SK-N-SH (cell line): ENCODE data around the gene RNLS. TPM values are rescaled to one million over a fixed set of nuclear protein-coding genes. Genes with fewer than 3 reads are reported as not detected.

Experiments
- CTCF ChIA-PET: fragments of 300-600, 350-600 bp; formaldehyde crosslinking; extraction: SDS; loops from one replicate; lab custom pipeline; 2021; lab: Yijun Ruan, JAX
- POLR2A ChIA-PET: fragments of 350-600 bp; sonication (Branson Sonifier 250); formaldehyde crosslinking; extraction: SDS; loops from one replicate; lab custom pipeline; 2020; ENCODE audit warnings: antibody characterized with exemption, inconsistent platforms; lab: Yijun Ruan, JAX
- DNase-seq: peaks from one replicate; pipeline ENCODE4 v3.0.0; 2012
- H2AFZ ChIP-seq: fragments of 200-600 bp; sonication (generic); 2 replicates; pipeline ENCODE4 v1.8.1; 2016; ENCODE audit warnings: antibody characterized with exemption, mild to moderate bottlenecking, low read depth
- H3F3A ChIP-seq: fragments of 200-600 bp; sonication (generic); replicated peaks from 2 replicates; pipeline ENCODE3; 2016; ENCODE audit warnings: antibody characterized with exemption, mild to moderate bottlenecking; ENCODE audit not compliant: insufficient read depth
- H3K27ac ChIP-seq, 2 experiments: fragments of 200-500 bp in 1 of 2; fragments of 200-600 bp in 1 of 2; sonication (Bioruptor generic) in 1 of 2; sonication (generic), shearing (Covaris generic) in 1 of 2; 2 replicates each; pipeline versions ENCODE4 v1.5.1 to v1.6.1; 2014 to 2016; ENCODE audit warnings: low read depth in 2 of 2, inconsistent platforms in 1 of 2, low read length in 1 of 2, mild to moderate bottlenecking in 1 of 2, mixed read lengths in 1 of 2
- H3K27me3 ChIP-seq: fragments of 200-600 bp; sonication (generic), shearing (Covaris generic); 2 replicates; pipeline ENCODE4 v1.6.1; 2016; ENCODE audit warnings: mixed run types; ENCODE audit not compliant: insufficient read depth
- H3K36me3 ChIP-seq, 2 experiments: fragments of 200-500 bp in 1 of 2; fragments of 200-600 bp in 1 of 2; sonication (Bioruptor generic) in 1 of 2; sonication (generic) in 1 of 2; replicated peaks in 1 of 2; 2 replicates each; pipeline versions ENCODE3 to v1.5.1; 2014 to 2016; ENCODE audit warnings: low read length in 1 of 2, mild to moderate bottlenecking in 1 of 2; ENCODE audit not compliant: insufficient read depth in 2 of 2, control insufficient read depth in 1 of 2
- H3K4me1 ChIP-seq, 2 experiments: fragments of 200-500 bp in 1 of 2; fragments of 200-600 bp in 1 of 2; sonication (Bioruptor generic) in 1 of 2; sonication (generic), shearing (Covaris generic) in 1 of 2; 2 replicates each; pipeline versions ENCODE4 v1.5.1 to v1.6.1; 2014 to 2016; ENCODE audit warnings: low read depth in 1 of 2, low read length in 1 of 2, mixed run types in 1 of 2; ENCODE audit not compliant: insufficient read depth in 2 of 2, control insufficient read depth in 1 of 2
- H3K4me2 ChIP-seq: fragments of 200-600 bp; sonication (generic), shearing (Covaris generic); 2 replicates; pipeline ENCODE4 v1.6.1; 2017; ENCODE audit warnings: mixed run types
- H3K4me3 ChIP-seq, 2 experiments: fragments of 200-500 bp in 1 of 2; fragments of 200-600 bp in 1 of 2; sonication (Bioruptor generic) in 1 of 2; sonication (generic), shearing (Covaris generic) in 1 of 2; 2 replicates each; pipeline versions ENCODE4 v1.5.1 to v1.8.1; 2014 to 2016; ENCODE audit warnings: low read depth in 2 of 2, inconsistent platforms in 1 of 2, low read length in 1 of 2, mild to moderate bottlenecking in 1 of 2, mixed read lengths in 1 of 2, moderate library complexity in 1 of 2
- H3K79me2 ChIP-seq: fragments of 200-600 bp; sonication (generic); 2 replicates; pipeline ENCODE4 v1.8.1; 2017; ENCODE audit warnings: mild to moderate bottlenecking; ENCODE audit not compliant: insufficient read depth
- H3K9ac ChIP-seq: fragments of 200-600 bp; sonication (generic); 2 replicates; pipeline ENCODE4 v1.6.1; 2017; ENCODE audit warnings: mixed run types
- H3K9me2 ChIP-seq: fragments of 200-600 bp; sonication (generic); 2 replicates; pipeline ENCODE4 v1.6.1; 2017; ENCODE audit warnings: mixed run types
- H3K9me3 ChIP-seq: fragments of 200-600 bp; sonication (generic); 2 replicates; pipeline ENCODE4 v1.6.1; 2017; ENCODE audit warnings: mixed run types, mild to moderate bottlenecking, moderate library complexity
- H4K20me1 ChIP-seq: fragments of 200-600 bp; sonication (generic); 2 replicates; pipeline ENCODE4 v1.6.1; 2017; ENCODE audit warnings: mild to moderate bottlenecking, mixed run types; ENCODE audit not compliant: insufficient read depth
- CHD2 ChIP-seq: fragments of 150-350 bp; IDR thresholded peaks from 2 replicates; pipeline ENCODE4 v1.6.1; 2018; ENCODE audit warnings: low read length; ENCODE audit not compliant: partially characterized antibody
- ELF1 ChIP-seq: IDR thresholded peaks from 2 replicates; pipeline ENCODE4 v1.4.0; 2012
- FOSL2 ChIP-seq: IDR thresholded peaks from 2 replicates; pipeline ENCODE4 v1.4.0; 2012; ENCODE audit warnings: low read depth, mild to moderate bottlenecking, moderate library complexity, borderline replicate concordance
- FOXJ3 ChIP-seq: sonication (generic); formaldehyde crosslinking; IDR thresholded peaks from 2 replicates; pipeline ENCODE4 v1.5.1; 2020; ENCODE audit warnings: mild to moderate bottlenecking, missing genetic modification reagents
- FOXM1 ChIP-seq: IDR thresholded peaks from 2 replicates; pipeline ENCODE4 v1.4.0; 2012; ENCODE audit warnings: low read depth, mild to moderate bottlenecking
- MAX ChIP-seq: IDR thresholded peaks from 2 replicates; pipeline ENCODE4 v1.4.0; 2012; ENCODE audit warnings: low read depth
- MEF2A ChIP-seq: IDR thresholded peaks from 2 replicates; pipeline ENCODE4 v1.4.0; 2012; ENCODE audit warnings: low read depth, borderline replicate concordance
- MXI1 ChIP-seq: IDR thresholded peaks from 2 replicates; pipeline ENCODE4 v1.6.1; 2012; ENCODE audit warnings: mild to moderate bottlenecking, low read depth, low read length, improper control_type of control experiment
- PBX3 ChIP-seq: IDR thresholded peaks from 2 replicates; pipeline ENCODE4; 2012
- POLR2AphosphoS5 ChIP-seq: IDR thresholded peaks from 2 replicates; pipeline ENCODE4 v1.6.1; 2012; ENCODE audit warnings: low read depth, low read length
- RCOR1 ChIP-seq: fragments of 150-350 bp; IDR thresholded peaks from 2 replicates; pipeline ENCODE4 v1.6.1; 2017; ENCODE audit warnings: antibody characterized with exemption, low read length
- RFX5 ChIP-seq: IDR thresholded peaks from 2 replicates; pipeline ENCODE4 v1.6.1; 2012; ENCODE audit warnings: mild to moderate bottlenecking, improper control_type of control experiment, low read length
- RXRA ChIP-seq: IDR thresholded peaks from 2 replicates; pipeline ENCODE4 v1.4.0; 2012; ENCODE audit warnings: low read depth, mild to moderate bottlenecking, borderline replicate concordance
- SIN3A ChIP-seq: IDR thresholded peaks from 2 replicates; pipeline ENCODE4 v1.6.1; 2012; ENCODE audit warnings: low read depth, mild to moderate bottlenecking, low read length, moderate library complexity, borderline replicate concordance
- TAF1 ChIP-seq: IDR thresholded peaks from 2 replicates; pipeline ENCODE4 v1.6.1; 2012; ENCODE audit warnings: low read depth, mild to moderate bottlenecking, low read length, moderate library complexity, borderline replicate concordance
- USF1 ChIP-seq: IDR thresholded peaks from 2 replicates; pipeline ENCODE4 v1.4.0; 2012; ENCODE audit warnings: low read depth, borderline replicate concordance
- WGBS: methylation state at CpG from one replicate; pipeline ENCODE4 v1.1.6; 2017; ENCODE audit warnings: low lambda C conversion rate; 5-methylcytosine and 5-hydroxymethylcytosine counted together
- polyA plus RNA-seq, 3 experiments: library from polyadenylated mRNA; depleted of rRNA; stranded (reverse); fragments of >200 nt; gene quantifications; 2 replicates each; pipeline ENCODE4 v1.2.3, GENCODE V29; 2012
- TF ChIP-seq, protein P1 (sequence below): fragments of 150-350 bp; IDR thresholded peaks from 2 replicates; pipeline ENCODE4 v1.6.1; 2016; ENCODE audit warnings: mild to moderate bottlenecking, low read depth, low read length
- TF ChIP-seq, protein P2 (sequence below): fragments of 150-350 bp; IDR thresholded peaks from 2 replicates; pipeline ENCODE4 v1.6.1; 2017; ENCODE audit warnings: antibody characterized with exemption, low read length, low read depth, borderline replicate concordance
- TF ChIP-seq, protein P3 (sequence below): fragments of 200-600 bp; sonication (generic); IDR thresholded peaks from 2 replicates; pipeline ENCODE4 v1.6.1; 2017; ENCODE audit warnings: antibody characterized with exemption, mild to moderate bottlenecking, moderate library complexity
- TF ChIP-seq, protein P4 (sequence below): IDR thresholded peaks from 2 replicates; pipeline ENCODE4 v1.6.1; 2012; ENCODE audit warnings: mild to moderate bottlenecking, low read depth, low read length, moderate library complexity

Gene RNLS
- polyA plus RNA-seq, 1 of the 3 experiments (the other 2 are of a cell fraction): not detected

GRCh38 chr10:88271761-88272543, 311.2 kb downstream of the RNLS start:
- ChIA-PET POLR2A (no interaction called here), CTCF (interaction anchor here (1.8 kb wide), 1 partner anchor 282 kb away, joined by 3 read pairs; no protein-coding TSS in a partner anchor)
- Histone ChIP-seq H3K9me3 (no peaks in the 10 kb centered on the region), H3K9me2 (no peaks in the 10 kb centered on the region), H3K9ac (peak overlapping the region; percentile 23; the same call in 1 of the 2 replicates), H3K36me3 (no peaks in the 10 kb centered on the region), H3K4me1 (peaks cover 13 to 22% of the 10 kb centered on the region in 2 experiments), H2AFZ (peak overlapping the region; percentile 69), H3K4me3 (no peak overlapping the region), H3K4me2 (peak overlapping the region; percentile 57), H3K27ac (peak overlapping the region; percentile 43 to 68; a peak in 3 of 4 replicates), H3F3A (peaks cover 15% of the 10 kb centered on the region), H3K27me3 (no peaks in the 10 kb centered on the region), H3K79me2 (no peaks in the 10 kb centered on the region), H4K20me1 (no peaks in the 10 kb centered on the region)
- TF ChIP-seq FOXJ3 (no peak), MEF2A (no peak), RFX5 (no peak), ELF1 (no peak), MAX (no peak), RCOR1 (no peak), POLR2AphosphoS5 (no peak), CHD2 (no peak), USF1 (no peak), FOXM1 (no peak), SIN3A (no peak), RXRA (no peak), TAF1 (no peak), FOSL2 (no peak), MXI1 (no peak), PBX3 (no peak)
- TF ChIP-seq, protein P1, sequence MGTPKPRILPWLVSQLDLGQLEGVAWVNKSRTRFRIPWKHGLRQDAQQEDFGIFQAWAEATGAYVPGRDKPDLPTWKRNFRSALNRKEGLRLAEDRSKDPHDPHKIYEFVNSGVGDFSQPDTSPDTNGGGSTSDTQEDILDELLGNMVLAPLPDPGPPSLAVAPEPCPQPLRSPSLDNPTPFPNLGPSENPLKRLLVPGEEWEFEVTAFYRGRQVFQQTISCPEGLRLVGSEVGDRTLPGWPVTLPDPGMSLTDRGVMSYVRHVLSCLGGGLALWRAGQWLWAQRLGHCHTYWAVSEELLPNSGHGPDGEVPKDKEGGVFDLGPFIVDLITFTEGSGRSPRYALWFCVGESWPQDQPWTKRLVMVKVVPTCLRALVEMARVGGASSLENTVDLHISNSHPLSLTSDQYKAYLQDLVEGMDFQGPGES: no peak
- TF ChIP-seq, protein P2, sequence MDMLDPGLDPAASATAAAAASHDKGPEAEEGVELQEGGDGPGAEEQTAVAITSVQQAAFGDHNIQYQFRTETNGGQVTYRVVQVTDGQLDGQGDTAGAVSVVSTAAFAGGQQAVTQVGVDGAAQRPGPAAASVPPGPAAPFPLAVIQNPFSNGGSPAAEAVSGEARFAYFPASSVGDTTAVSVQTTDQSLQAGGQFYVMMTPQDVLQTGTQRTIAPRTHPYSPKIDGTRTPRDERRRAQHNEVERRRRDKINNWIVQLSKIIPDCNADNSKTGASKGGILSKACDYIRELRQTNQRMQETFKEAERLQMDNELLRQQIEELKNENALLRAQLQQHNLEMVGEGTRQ: no peak
- TF ChIP-seq, protein P3, sequence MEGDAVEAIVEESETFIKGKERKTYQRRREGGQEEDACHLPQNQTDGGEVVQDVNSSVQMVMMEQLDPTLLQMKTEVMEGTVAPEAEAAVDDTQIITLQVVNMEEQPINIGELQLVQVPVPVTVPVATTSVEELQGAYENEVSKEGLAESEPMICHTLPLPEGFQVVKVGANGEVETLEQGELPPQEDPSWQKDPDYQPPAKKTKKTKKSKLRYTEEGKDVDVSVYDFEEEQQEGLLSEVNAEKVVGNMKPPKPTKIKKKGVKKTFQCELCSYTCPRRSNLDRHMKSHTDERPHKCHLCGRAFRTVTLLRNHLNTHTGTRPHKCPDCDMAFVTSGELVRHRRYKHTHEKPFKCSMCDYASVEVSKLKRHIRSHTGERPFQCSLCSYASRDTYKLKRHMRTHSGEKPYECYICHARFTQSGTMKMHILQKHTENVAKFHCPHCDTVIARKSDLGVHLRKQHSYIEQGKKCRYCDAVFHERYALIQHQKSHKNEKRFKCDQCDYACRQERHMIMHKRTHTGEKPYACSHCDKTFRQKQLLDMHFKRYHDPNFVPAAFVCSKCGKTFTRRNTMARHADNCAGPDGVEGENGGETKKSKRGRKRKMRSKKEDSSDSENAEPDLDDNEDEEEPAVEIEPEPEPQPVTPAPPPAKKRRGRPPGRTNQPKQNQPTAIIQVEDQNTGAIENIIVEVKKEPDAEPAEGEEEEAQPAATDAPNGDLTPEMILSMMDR: no peak
- TF ChIP-seq, protein P4, sequence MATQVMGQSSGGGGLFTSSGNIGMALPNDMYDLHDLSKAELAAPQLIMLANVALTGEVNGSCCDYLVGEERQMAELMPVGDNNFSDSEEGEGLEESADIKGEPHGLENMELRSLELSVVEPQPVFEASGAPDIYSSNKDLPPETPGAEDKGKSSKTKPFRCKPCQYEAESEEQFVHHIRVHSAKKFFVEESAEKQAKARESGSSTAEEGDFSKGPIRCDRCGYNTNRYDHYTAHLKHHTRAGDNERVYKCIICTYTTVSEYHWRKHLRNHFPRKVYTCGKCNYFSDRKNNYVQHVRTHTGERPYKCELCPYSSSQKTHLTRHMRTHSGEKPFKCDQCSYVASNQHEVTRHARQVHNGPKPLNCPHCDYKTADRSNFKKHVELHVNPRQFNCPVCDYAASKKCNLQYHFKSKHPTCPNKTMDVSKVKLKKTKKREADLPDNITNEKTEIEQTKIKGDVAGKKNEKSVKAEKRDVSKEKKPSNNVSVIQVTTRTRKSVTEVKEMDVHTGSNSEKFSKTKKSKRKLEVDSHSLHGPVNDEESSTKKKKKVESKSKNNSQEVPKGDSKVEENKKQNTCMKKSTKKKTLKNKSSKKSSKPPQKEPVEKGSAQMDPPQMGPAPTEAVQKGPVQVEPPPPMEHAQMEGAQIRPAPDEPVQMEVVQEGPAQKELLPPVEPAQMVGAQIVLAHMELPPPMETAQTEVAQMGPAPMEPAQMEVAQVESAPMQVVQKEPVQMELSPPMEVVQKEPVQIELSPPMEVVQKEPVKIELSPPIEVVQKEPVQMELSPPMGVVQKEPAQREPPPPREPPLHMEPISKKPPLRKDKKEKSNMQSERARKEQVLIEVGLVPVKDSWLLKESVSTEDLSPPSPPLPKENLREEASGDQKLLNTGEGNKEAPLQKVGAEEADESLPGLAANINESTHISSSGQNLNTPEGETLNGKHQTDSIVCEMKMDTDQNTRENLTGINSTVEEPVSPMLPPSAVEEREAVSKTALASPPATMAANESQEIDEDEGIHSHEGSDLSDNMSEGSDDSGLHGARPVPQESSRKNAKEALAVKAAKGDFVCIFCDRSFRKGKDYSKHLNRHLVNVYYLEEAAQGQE: no peak
- 92% methylated on average over 5 of the region's 5 CpGs for WGBS
- DNase-seq: no peak
